HepG2 (cell line): Measurements from ENCODE around the gene PRPF38A. TPM values are rescaled to one million over a fixed set of nuclear protein-coding genes. Genes with fewer than 3 reads are reported as not detected.

Experiments
- ATAC-seq: fragments of 200-7000 bp; cut with Tn5 transposase; 3 replicates; pipeline ENCODE4 v1.9.1; 2020; ENCODE audit warnings: mild to moderate bottlenecking, moderate library complexity
- BruUV-seq: library from RNA; stranded (reverse); fragments of 400-500 nt; replicated peaks from 2 replicates; lab custom pipeline; 2021; lab: Mats Ljungman, UMichigan
- CTCF ChIA-PET: fragments of 300-600 bp; formaldehyde crosslinking; extraction: SDS; loops from one replicate; lab custom pipeline; 2021; ENCODE audit warnings: low total read pairs, inconsistent platforms, low intra/inter-chr PET ratio; lab: Yijun Ruan, JAX
- POLR2A ChIA-PET: fragments of 350-600 bp; sonication (Branson Sonifier 250); formaldehyde crosslinking; loops from one replicate; lab custom pipeline; 2020; ENCODE audit warnings: antibody characterized with exemption, inconsistent platforms; lab: Yijun Ruan, JAX
- DNase-seq: peaks from one replicate; pipeline ENCODE4 v3.0.0-alpha.2; 2015; ENCODE audit warnings: low spot score
- FAIRE-seq: peaks from 3 replicates; lab custom pipeline; 2011; peaks lifted over from hg19 to GRCh38; lab: Jason Lieb, UNC
- H2AFZ ChIP-seq: one replicate; pipeline ENCODE4 v1.6.1; 2011; ENCODE audit warnings: low read length, inconsistent platforms
- H3K27ac ChIP-seq: fragments of 300-600 bp; 3 replicates; pipeline ENCODE4 v1.8.0; 2011; ENCODE audit warnings: mixed run types, mild to moderate bottlenecking, mixed read lengths, low read length, inconsistent platforms; ENCODE audit not compliant: insufficient read depth; ENCODE audit errors: extremely low read length
- H3K27me3 ChIP-seq, 2 experiments: fragments of 200-600 bp in 1 of 2; 2 replicates in 1 of 2; 3 replicates in 1 of 2; pipeline versions ENCODE4 v1.6.0 to v1.8.0; 2011; ENCODE audit warnings: low read length in 2 of 2, mild to moderate bottlenecking in 2 of 2, moderate library complexity in 2 of 2, inconsistent platforms in 1 of 2; ENCODE audit not compliant: insufficient read depth in 2 of 2, control insufficient read depth in 1 of 2
- H3K36me3 ChIP-seq, 2 experiments: fragments of 200-600 bp in 1 of 2; replicated peaks in 1 of 2; 2 replicates in 1 of 2; 3 replicates in 1 of 2; pipeline versions ENCODE4 v1.5.1 to v1.8.0; 2011; ENCODE audit warnings: low read length in 2 of 2, inconsistent platforms in 1 of 2; ENCODE audit not compliant: insufficient read depth in 2 of 2, control insufficient read depth in 1 of 2
- H3K4me1 ChIP-seq: 2 replicates; pipeline ENCODE4 v1.5.1; 2012; ENCODE audit warnings: low read length, inconsistent platforms; ENCODE audit not compliant: insufficient read depth
- H3K4me2 ChIP-seq: 2 replicates; pipeline ENCODE4 v1.6.0; 2011; ENCODE audit warnings: low read depth, low read length, inconsistent platforms
- H3K4me3 ChIP-seq, 3 experiments: fragments of 200-600 bp in 1 of 3; sonication (generic), shearing (Covaris generic) in 1 of 3; replicated peaks in 1 of 3; 2 replicates each; pipeline ENCODE4 v1.5.1; 2011 to 2016; ENCODE audit warnings: low read length in 3 of 3, inconsistent platforms in 2 of 3, low read depth in 2 of 3, mild to moderate bottlenecking in 2 of 3, control low read depth in 1 of 3, mixed read lengths in 1 of 3; ENCODE audit not compliant: insufficient read depth in 1 of 3
- H3K79me2 ChIP-seq: one replicate; pipeline ENCODE4 v1.6.1; 2011; ENCODE audit warnings: low read length, inconsistent platforms; ENCODE audit not compliant: insufficient read depth
- H3K9ac ChIP-seq: 2 replicates; pipeline ENCODE4 v1.6.0; 2011; ENCODE audit warnings: mild to moderate bottlenecking, low read depth, low read length, inconsistent platforms; ENCODE audit not compliant: insufficient read depth
- H3K9me3 ChIP-seq: 2 replicates; pipeline ENCODE4 v1.5.1; 2012; ENCODE audit warnings: mild to moderate bottlenecking, low read length
- H4K20me1 ChIP-seq: 2 replicates; pipeline ENCODE4 v1.6.0; 2011; ENCODE audit warnings: inconsistent platforms, mild to moderate bottlenecking, low read length, moderate library complexity; ENCODE audit not compliant: insufficient read depth
- BRF2 ChIP-seq: sonication (generic); formaldehyde crosslinking; IDR thresholded peaks from 2 replicates; pipeline ENCODE4 v1.8.1; 2022; ENCODE audit warnings: mild to moderate bottlenecking, missing genetic modification reagents
- FOXA1 ChIP-seq, 2 experiments: fragments of 450-650 bp in 1 of 2; sonication (generic) in 1 of 2; formaldehyde crosslinking in 1 of 2; IDR thresholded peaks; 2 replicates each; pipeline versions ENCODE4 v1.4.0 to v1.6.1; 2016 to 2020; ENCODE audit warnings: missing genetic modification reagents in 1 of 2
- GPBP1L1 ChIP-seq: sonication (generic); formaldehyde crosslinking; IDR thresholded peaks from 2 replicates; pipeline ENCODE4 v1.5.0; 2020; ENCODE audit warnings: mild to moderate bottlenecking, missing genetic modification reagents
- PITX1 ChIP-seq: sonication (generic); formaldehyde crosslinking; IDR thresholded peaks from 2 replicates; pipeline ENCODE4 v1.5.1; 2020; ENCODE audit warnings: mild to moderate bottlenecking, missing genetic modification reagents
- THRA ChIP-seq: sonication (generic); formaldehyde crosslinking; IDR thresholded peaks from 2 replicates; pipeline ENCODE4 v1.4.0; 2020; ENCODE audit warnings: missing genetic modification reagents, borderline replicate concordance
- ZBTB37 ChIP-seq: sonication (generic); formaldehyde crosslinking; IDR thresholded peaks from 2 replicates; pipeline ENCODE4 v1.4.0; 2020; ENCODE audit warnings: mild to moderate bottlenecking, missing genetic modification reagents
- ZNF230 ChIP-seq: sonication (generic); formaldehyde crosslinking; IDR thresholded peaks from 2 replicates; pipeline ENCODE4 v1.4.0; 2020; ENCODE audit warnings: mild to moderate bottlenecking, missing genetic modification reagents
- ZNF260 ChIP-seq: sonication (generic); formaldehyde crosslinking; IDR thresholded peaks from 2 replicates; pipeline ENCODE4 v1.4.0; 2020; ENCODE audit warnings: missing genetic modification reagents, low read depth, mild to moderate bottlenecking, borderline replicate concordance
- ZNF280D ChIP-seq: sonication (generic); formaldehyde crosslinking; IDR thresholded peaks from 2 replicates; pipeline ENCODE4 v1.5.1; 2020; ENCODE audit warnings: mild to moderate bottlenecking, missing genetic modification reagents
- ZNF382 ChIP-seq: sonication (generic); formaldehyde crosslinking; IDR thresholded peaks from 2 replicates; pipeline ENCODE4 v1.5.0; 2020; ENCODE audit warnings: missing genetic modification reagents, mild to moderate bottlenecking, borderline replicate concordance
- ZNF557 ChIP-seq: sonication (generic); formaldehyde crosslinking; IDR thresholded peaks from 2 replicates; pipeline ENCODE4 v1.4.0; 2020; ENCODE audit warnings: missing genetic modification reagents
- ZNF558 ChIP-seq: sonication (generic); formaldehyde crosslinking; IDR thresholded peaks from 2 replicates; pipeline ENCODE4 v1.9.0; 2022; ENCODE audit warnings: mild to moderate bottlenecking, missing genetic modification reagents, borderline replicate concordance
- ZNF740 ChIP-seq: sonication (generic); formaldehyde crosslinking; IDR thresholded peaks from 2 replicates; pipeline ENCODE4 v1.4.0; 2020; ENCODE audit warnings: missing genetic modification reagents
- WGBS: methylation state at CpG from one replicate; pipeline ENCODE4 v1.1.6; 2017; ENCODE audit warnings: low lambda C conversion rate; 5-methylcytosine and 5-hydroxymethylcytosine counted together
- in situ Hi-C: cut with HindIII; loops from 2 replicates; pipeline ENCODE4 v1.10.0; 2017; ENCODE audit warnings: low pct_unique_long_range_greater_than_20kb; ENCODE audit not compliant: extremely low pct_ligation_motif_present
- intact Hi-C: fragments of 100-400 bp; cut with micrococcal nuclease; formaldehyde crosslinking; loops from one replicate; pipeline ENCODE4 v1.10.0; 2022; ENCODE audit not compliant: unreplicated experiment
- polyA plus RNA-seq, 8 experiments: library from polyadenylated mRNA; depleted of rRNA in 3 of 8; stranded (reverse) in 7 of 8; unstranded in 1 of 8; fragments of >200 nt; fragmentation: Illumina TruSeq in 4 of 8; extraction: Trizol in 4 of 8; gene quantifications; 2 replicates each; pipeline versions ENCODE4 v1.2.1 to v1.2.3, GENCODE V29; 2011 to 2016; ENCODE audit warnings: low read depth in 4 of 8, missing spikeins in 1 of 8, mixed read lengths in 1 of 8; ENCODE audit not compliant: insufficient read depth in 1 of 8
- total RNA-seq, 5 experiments: library from RNA; depleted of rRNA; stranded (reverse); fragments of >200 nt; fragmentation: Illumina TruSeq; extraction: Trizol; gene quantifications; 2 replicates each; pipeline ENCODE4 v1.2.3, GENCODE V29; 2016; ENCODE audit warnings: low read depth in 1 of 5

The PRPF38A gene
- total and polyA plus RNA-seq, 2 of the 13 experiments (the other 11 are each of a cell fraction or from before 2014, with no cell fraction given): 18.3 to 45.5 TPM

- TF ChIP-seq GPBP1L1 (CRISPR knock-in tag) (no peak), ZNF382 (CRISPR knock-in tag) (no peak), BRF2 (CRISPR knock-in tag) (no peak), ZNF230 (no peak), THRA (CRISPR knock-in tag) (no peak), ZNF260 (CRISPR knock-in tag) (no peak)
Observed at GRCh38 chr1:52416811-52417210, 12.4 kb downstream of the PRPF38A start (continued).

- Histone ChIP-seq H3K4me2 (no peak overlapping the region), H3K36me3 (peaks cover 13 to 62% of the 10 kb centered on the region in 2 experiments), H3K27ac (no peak overlapping the region), H4K20me1 (no peaks in the 10 kb centered on the region), H3K4me3 (no peak overlapping the region), H3K79me2 (no peaks in the 10 kb centered on the region), H2AFZ (no peak overlapping the region), H3K4me1 (no peaks in the 10 kb centered on the region), H3K27me3 (no peaks in the 10 kb centered on the region), H3K9ac (no peak overlapping the region), H3K9me3 (no peaks in the 10 kb centered on the region)
- ChIA-PET POLR2A (no interaction called here), CTCF (no interaction called here)
- BruUV-seq: no TSS peak
- intact Hi-C loops (no loop called here), in situ Hi-C loops (no loop called here)
- DNase-seq: no peak
- FAIRE-seq: no peak
- ATAC-seq: no peak
- WGBS: 97% methylated on average over 1 of the region's 1 CpG
- TF ChIP-seq ZNF280D (CRISPR knock-in tag) (no peak), PITX1 (no peak), ZNF740 (CRISPR knock-in tag) (no peak), FOXA1 (IDR thresholded peaks at IDR 0.05) (no peak), FOXA1 (CRISPR knock-in tag; IDR thresholded peaks at IDR 0.05) (no peak), ZBTB37 (no peak), ZNF558 (CRISPR knock-in tag) (no peak), ZNF557 (no peak)
Observed at GRCh38 chr1:52420713-52421112, 16.3 kb downstream of the PRPF38A start.
